Lung (tissue), 12 donors: ENCODE data around the gene CLRN2. TPM values are rescaled to one million over a fixed set of nuclear protein-coding genes. Genes with fewer than 3 reads are reported as not detected.

ENCODE experiments used
- ATAC-seq: fragments of 200-7000 bp; cut with Tn5 transposase; one replicate; pipeline ENCODE4 v1.9.1; 2020; ENCODE audit warnings: moderate number of reproducible peaks; ENCODE audit not compliant: insufficient read depth, low FRiP score
- DNase-seq, 3 donors: peaks; one replicate each; pipeline ENCODE4 v3.0.0-alpha.2; 2013 to 2017
- H3K27ac ChIP-seq, 2 donors: one replicate each; pipeline ENCODE4 v1.5.1; 2013; ENCODE audit warnings: mild to moderate bottlenecking in 2 of 2, moderate library complexity in 2 of 2, control low read depth in 1 of 2, inconsistent platforms in 1 of 2, low read depth in 1 of 2, low read length in 1 of 2
- H3K27me3 ChIP-seq, 3 donors: one replicate each; pipeline ENCODE4 v1.5.1; 2013; ENCODE audit warnings: low read length in 2 of 3; ENCODE audit not compliant: control insufficient read depth in 3 of 3, insufficient read depth in 3 of 3
- H3K36me3 ChIP-seq, 4 donors: one replicate each; pipeline ENCODE4 v1.5.1; 2013; ENCODE audit warnings: low read length in 4 of 4, mild to moderate bottlenecking in 1 of 4, moderate library complexity in 1 of 4; ENCODE audit not compliant: control insufficient read depth in 4 of 4, insufficient read depth in 4 of 4
- H3K4me1 ChIP-seq, 5 donors: one replicate each; pipeline ENCODE4 v1.5.1; 2013; ENCODE audit warnings: low read length in 5 of 5, mild to moderate bottlenecking in 2 of 5, moderate library complexity in 1 of 5; ENCODE audit not compliant: control insufficient read depth in 5 of 5, insufficient read depth in 5 of 5
- H3K4me3 ChIP-seq: one replicate; pipeline ENCODE4 v1.5.1; 2013; ENCODE audit warnings: mild to moderate bottlenecking, control low read depth, moderate library complexity
- H3K9ac ChIP-seq, 2 donors: one replicate each; pipeline ENCODE4 v1.5.1; 2013; ENCODE audit warnings: low read length in 2 of 2, control low read depth in 1 of 2; ENCODE audit not compliant: insufficient read depth in 1 of 2
- H3K9me3 ChIP-seq, 4 donors: one replicate each; pipeline ENCODE4 v1.5.1; 2013; ENCODE audit warnings: low read length in 3 of 4, mild to moderate bottlenecking in 1 of 4, moderate library complexity in 1 of 4; ENCODE audit not compliant: control insufficient read depth in 4 of 4, insufficient read depth in 3 of 4
- CTCF ChIP-seq: IDR thresholded peaks from 2 replicates; pipeline ENCODE4 v1.5.1; 2012; ENCODE audit warnings: mild to moderate bottlenecking; ENCODE audit errors: control extremely low read depth, extremely low read depth
- WGBS, 2 donors: extraction: QIAGEN DNeasy Blood & Tissue Kit; methylation state at CpG; one replicate each; pipeline ENCODE4 v1.1.7; 2013; 5-methylcytosine and 5-hydroxymethylcytosine counted together
- polyA plus RNA-seq, 2 donors: library from polyadenylated mRNA; stranded (reverse); fragments of 200-250 nt; gene quantifications; one replicate each; pipeline ENCODE4 v1.2.1, GENCODE V29; 2013
- total RNA-seq, 2 donors: library from RNA; depleted of rRNA in 1 of 2; stranded (reverse); fragments of >200 nt in 1 of 2; gene quantifications; one replicate each; pipeline ENCODE4 v1.2.1, GENCODE V29; 2014 to 2021
- donor health status: control.
- donor health status: control.
- donor health status: Bipolar disorder and iron deficiency.
- donor health status: healthy.
- donor health status: DM: yes; HTN: yes; CAD: no.

CLRN2 gene
- total and polyA plus RNA-seq, 4 donors = not detected

- Histone ChIP-seq H3K9me3 (no peaks in the 10 kb centered on the region), H3K4me3 (no peak overlapping the region), H3K9ac (no peak overlapping the region), H3K36me3 (peaks cover 11 to 31% (median 23%) of the 10 kb centered on the region in 4 donors), H3K27ac (no peak overlapping the region), H3K27me3 (no peaks in the 10 kb centered on the region), H3K4me1 (peaks cover 0 to 5% (median 0%) of the 10 kb centered on the region in 5 donors)
- DNase-seq (no peak), ATAC-seq (no peak)
- 85 to 88% methylated on average over 3 of the region's 3 CpGs for WGBS, 2 donors
- no peak for TF ChIP-seq CTCF
These were observed 23.8 kb upstream of the CLRN2 start for GRCh38 chr4:17491196-17491595.

GRCh38 chr4:17492058-17492741 is 22.8 kb upstream of the CLRN2 start:
- DNase-seq (no peak), ATAC-seq (no peak)
- Histone ChIP-seq H3K4me1 (peaks cover 0 to 5% (median 0%) of the 10 kb centered on the region in 5 donors), H3K27ac (no peak overlapping the region), H3K4me3 (no peak overlapping the region), H3K36me3 (peaks cover 4 to 28% (median 21%) of the 10 kb centered on the region in 4 donors), H3K9me3 (no peaks in the 10 kb centered on the region), H3K27me3 (no peaks in the 10 kb centered on the region), H3K9ac (no peak overlapping the region)
- no peak for TF ChIP-seq CTCF
- WGBS, 2 donors = 83 to 92% methylated on average over 15 of the region's 15 CpGs

- Histone ChIP-seq H3K4me1 (peaks cover 0 to 5% (median 0%) of the 10 kb centered on the region in 5 donors), H3K27ac (no peak overlapping the region), H3K9ac (no peak overlapping the region), H3K27me3 (no peaks in the 10 kb centered on the region), H3K36me3 (peaks cover 4 to 28% (median 21%) of the 10 kb centered on the region in 4 donors), H3K4me3 (no peak overlapping the region), H3K9me3 (no peaks in the 10 kb centered on the region)
- TF ChIP-seq CTCF = no peak
- WGBS, 2 donors = 96 to 100% methylated on average over 2 of the region's 2 CpGs
- ATAC-seq (no peak), DNase-seq (no peak)
These were observed 22.1 kb upstream of the CLRN2 start for GRCh38 chr4:17492876-17493275.
